GM18868 (cell line): ENCODE measurements around the gene APOL1.
"Not testable (repeated sequence)": the region's sequence is repeated elsewhere in the genome, so short reads cannot be mapped to it uniquely, and the experiment has no call there.

Experiments
- ATAC-seq: cut with Tn5 transposase; IDR thresholded peaks from one replicate; pipeline ENCODE4 v1.9.1; 2021; ENCODE audit warnings: mild to moderate bottlenecking, moderate library complexity; ENCODE audit not compliant: unreplicated experiment

Gene APOL1

GRCh38 chr22:36252754-36253522 lies at the start of gene APOL1:
TSS of gene APOL1 (plus strand) at chr22:36253133. CDS start at chr22:36254956, 1,823 bp downstream.
- peak; percentile 65 for ATAC-seq

- not testable (repeated sequence) for ATAC-seq
Measured at GRCh38 chr22:36203441-36203840, 49.5 kb upstream of the APOL1 start.

- no peak for ATAC-seq
Measured at GRCh38 chr22:36204001-36204631, 48.8 kb upstream of the APOL1 start.

DNA sequence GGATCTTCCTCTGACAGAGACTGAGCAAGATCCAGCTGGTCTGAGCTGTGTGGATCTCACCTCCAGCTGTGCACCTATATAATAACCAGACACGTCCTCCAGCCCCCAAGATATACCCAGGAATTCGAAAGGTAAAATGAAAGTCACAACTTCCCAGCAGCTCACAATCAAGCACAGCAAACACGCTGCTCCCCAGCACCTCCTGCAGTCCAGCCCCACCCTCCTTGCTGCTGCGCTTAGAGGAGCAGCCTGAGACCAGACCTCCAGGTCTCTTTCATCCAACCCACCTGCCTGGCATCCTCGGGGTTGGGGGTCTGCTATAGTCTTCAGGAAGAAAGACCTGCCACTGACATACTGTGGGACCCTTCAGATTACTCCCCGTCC lies 48.3 kb upstream of the APOL1 start:
- no peak for ATAC-seq

- not testable (repeated sequence) for ATAC-seq
Measured at GRCh38 chr22:36205573-36205972, 47.4 kb upstream of the APOL1 start.

GRCh38 chr22:36206255-36206654 lies 46.7 kb upstream of the APOL1 start:
- ATAC-seq, result no peak

DNA sequence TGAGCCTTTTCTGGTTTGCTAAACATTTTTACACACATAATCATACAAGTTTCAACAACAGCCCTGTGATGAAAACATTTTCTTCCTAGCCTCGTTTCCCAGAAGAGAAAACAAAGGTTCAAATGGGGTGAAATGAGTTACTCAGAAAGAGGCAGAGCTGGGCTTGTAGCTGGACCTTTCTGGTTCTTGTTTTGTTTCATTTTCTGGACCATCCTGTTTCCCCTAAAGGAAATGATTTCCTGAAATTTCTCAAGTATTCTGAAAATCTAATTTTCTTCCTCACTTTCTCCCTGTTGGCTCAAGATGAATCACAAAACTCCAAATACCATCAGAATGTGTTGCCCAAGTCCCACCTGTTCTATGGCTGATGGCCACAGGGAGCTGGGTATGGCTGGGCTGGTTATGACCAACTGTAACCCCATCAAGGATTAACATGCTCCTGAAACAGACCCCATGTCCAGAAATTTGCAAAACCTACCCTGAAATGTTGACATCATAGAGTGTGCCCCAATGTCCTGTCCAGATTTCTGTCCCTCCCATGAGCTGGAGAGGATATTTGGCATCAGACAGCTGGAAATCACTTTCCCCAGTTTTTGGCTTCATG lies 44.7 kb upstream of the APOL1 start:
- no peak for ATAC-seq

DNA sequence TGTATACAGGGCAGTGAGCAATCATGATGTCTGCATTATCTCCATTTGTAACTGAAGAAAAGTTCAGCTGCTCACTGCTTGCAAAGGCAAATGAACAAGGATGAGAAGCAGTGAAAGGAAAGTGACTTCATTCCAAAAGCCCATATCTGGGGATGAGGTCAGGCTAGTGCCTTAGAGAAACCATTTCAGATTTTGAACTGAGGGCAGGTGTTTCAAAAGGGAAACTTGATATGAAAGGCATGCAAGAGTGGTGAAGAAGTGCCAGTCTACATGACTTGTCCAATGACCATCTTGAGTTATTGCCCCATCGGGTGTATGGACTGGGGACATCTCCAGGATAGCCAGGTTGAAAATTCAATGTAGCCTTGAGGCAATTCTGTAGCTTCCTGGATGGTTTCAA lies 44.0 kb upstream of the APOL1 start:
- no peak for ATAC-seq

DNA sequence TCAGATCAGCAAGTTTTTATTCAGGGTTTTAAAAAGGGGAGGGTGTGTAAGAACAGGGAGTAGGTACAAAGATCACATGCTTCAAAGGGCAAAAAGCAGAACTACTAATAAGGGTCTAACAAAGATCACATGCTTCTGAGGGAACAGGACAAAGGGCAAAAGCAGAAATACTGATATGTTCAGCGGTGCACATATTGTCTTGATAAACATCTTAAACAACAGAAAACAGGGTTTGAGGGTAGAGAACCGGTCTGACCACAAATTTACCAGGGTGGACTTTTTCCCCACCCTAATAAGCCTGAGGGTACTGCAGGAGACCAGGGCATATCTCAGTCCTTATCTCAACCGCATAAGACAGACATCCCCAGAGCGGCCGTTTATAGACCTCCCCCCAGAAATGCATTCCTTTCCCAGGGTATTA lies 43.4 kb upstream of the APOL1 start:
- not testable (repeated sequence) for ATAC-seq

DNA sequence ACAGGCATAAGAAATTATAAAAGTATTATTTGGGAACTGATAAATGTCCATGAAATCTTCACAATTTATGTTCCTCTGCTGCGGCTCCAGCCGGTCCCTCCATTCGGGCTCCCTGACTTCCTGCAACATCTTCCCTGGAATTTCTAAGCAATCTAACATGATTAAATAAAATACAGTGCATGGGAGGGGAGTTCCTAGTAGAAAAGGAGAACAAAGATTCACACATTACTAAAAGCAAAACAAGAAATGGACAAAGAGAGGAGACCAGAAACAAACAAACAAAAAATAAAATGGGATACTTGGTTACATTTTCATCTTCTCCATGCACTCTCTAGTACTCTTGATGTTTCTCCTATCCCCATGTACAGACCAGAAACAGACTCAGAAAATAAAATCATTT lies 42.7 kb upstream of the APOL1 start:
- ATAC-seq, result no peak

- no peak for ATAC-seq
Measured at GRCh38 chr22:36211237-36211861, 41.6 kb upstream of the APOL1 start.

DNA sequence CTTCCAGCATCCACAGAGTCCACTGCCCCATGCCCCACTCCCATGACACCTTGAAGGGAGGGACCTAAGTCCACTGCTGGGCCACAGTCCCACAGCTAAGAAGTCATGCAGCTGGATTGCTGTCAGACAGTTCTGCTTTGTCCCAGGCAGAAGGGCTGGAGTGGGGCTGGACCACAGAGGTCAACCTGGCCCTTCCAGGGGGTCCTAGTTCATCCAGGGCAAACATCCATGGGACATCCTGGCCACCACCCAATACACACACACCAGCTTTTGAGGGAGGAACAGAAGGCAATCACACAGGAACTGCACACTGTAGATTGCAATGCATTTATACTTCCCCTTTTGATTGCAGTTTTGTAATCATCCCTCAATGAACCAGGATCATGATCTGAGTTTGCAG lies 40.0 kb upstream of the APOL1 start:
- ATAC-seq, result no peak

DNA sequence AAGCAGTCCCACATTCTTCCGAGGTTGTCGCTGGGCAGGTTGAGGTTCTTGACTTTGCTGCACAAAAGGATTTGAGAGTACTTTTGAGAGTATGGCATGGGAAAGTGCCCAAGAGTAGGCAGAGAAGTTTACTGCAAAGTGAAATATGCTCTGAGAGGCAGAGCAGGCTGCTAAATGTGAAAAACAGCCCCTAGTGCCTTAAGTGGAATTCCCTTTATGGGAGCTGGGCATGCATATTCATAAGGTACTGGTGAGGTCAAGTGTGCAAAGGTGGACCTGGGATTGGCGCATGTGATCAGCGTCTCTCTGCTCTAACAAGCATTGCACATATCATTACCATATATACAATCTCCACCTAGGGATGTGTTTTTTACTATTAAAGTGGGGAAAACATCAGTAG lies 39.3 kb upstream of the APOL1 start:
- no peak for ATAC-seq

GRCh38 chr22:36215981-36216380 lies 37.0 kb upstream of the APOL1 start:
- ATAC-seq, result no peak

DNA sequence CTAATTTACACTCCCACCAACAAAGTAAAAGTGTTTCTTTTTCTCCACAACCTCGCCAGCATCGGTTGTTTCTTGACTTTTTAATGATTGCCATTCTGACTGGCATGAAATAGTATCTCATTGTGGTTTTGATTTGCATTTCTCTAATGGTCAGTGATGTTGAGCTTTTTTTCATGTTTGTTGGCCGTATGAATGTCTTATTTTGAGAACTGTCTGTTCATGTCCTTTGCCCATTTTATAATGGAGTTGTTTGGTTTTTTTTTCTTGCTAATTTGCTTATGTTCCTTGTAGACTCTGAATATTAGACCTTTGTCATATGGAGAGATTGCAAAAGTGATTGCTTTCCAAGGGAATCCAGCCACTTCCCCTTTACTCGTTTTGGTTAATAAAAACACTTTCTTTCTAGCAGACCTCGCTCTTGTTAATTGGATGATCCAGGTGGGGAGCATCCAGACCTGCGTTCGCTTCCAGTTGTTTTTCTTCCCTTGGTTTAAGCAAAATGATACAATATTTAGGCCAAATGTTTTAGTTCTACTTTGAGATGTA lies 34.2 kb upstream of the APOL1 start:
- no peak for ATAC-seq

DNA sequence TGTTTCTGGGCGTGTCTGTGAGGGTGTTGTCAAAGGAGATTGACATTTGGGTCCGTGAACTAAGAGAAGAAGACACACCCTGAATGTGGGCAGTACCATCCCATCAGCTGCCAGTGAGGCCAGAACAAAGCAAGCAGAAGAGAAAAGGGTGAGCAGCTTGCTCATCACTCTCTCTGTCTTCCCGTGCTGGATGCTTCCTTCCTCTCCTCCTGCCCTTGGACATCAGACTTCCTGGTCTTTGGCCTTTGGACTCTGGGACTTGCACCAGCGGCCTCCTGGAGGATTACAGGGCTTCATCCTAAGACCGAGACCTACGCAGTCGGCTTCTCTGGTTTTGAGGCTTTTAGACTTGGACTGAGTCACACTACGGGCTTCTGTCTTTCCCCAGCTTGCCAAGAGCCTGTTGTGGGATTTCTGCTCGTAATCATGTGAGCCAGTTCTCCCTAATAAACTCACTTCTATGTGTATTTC lies 32.4 kb upstream of the APOL1 start:
- ATAC-seq, result no peak

- no peak for ATAC-seq
Measured at GRCh38 chr22:36221799-36222751, 30.9 kb upstream of the APOL1 start.

DNA sequence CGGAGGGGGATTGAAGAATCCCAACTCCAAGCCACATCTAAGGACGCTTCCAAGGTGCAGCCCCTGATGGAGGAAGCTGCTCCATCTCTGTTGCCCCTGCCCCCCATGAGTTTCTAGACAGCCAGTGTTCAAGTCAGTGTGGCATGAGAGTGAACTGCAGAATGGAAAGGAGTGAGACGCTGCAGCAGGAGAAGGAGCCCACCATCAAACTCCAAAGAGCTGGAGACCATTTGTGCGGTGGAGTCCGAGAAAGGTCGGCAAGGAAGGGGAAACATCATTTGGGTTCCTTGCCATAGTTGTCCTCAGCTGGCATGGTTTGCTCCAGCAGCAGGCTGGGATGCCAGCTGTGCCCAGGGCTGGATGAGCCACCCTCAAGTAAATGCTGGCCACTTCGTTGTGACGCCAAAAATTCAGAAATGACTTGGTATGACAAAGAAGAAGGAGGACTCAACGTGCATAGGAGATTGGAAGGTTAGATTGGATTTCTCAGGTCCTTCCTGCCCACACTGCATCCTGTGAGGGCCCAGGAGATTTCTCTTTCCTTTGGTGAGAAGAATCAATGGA lies 30.0 kb upstream of the APOL1 start:
- no peak for ATAC-seq

- no peak for ATAC-seq
Measured at GRCh38 chr22:36223504-36223903, 29.4 kb upstream of the APOL1 start.

GRCh38 chr22:36224245-36224644 lies 28.7 kb upstream of the APOL1 start:
- no peak for ATAC-seq
